Calu3 (cell line): ENCODE data around the gene MAVS. TPM values are rescaled to one million over a fixed set of nuclear protein-coding genes. Genes with fewer than 3 reads are reported as not detected.

Experiments
- BruUV-seq: library from RNA; stranded (reverse); fragments of 400-500 nt; replicated peaks from 2 replicates; lab custom pipeline; 2021; lab: Mats Ljungman, UMichigan
- CTCF ChIA-PET: fragments of 300-600 bp; sonication (Branson Sonifier 250); formaldehyde crosslinking; loops from one replicate; lab custom pipeline; 2022; ENCODE audit warnings: antibody characterized with exemption; lab: Charles Lee
- DNase-seq: peaks from one replicate; pipeline ENCODE4 v3.0.0; 2022
- H3K27ac Mint-ChIP-seq: one replicate; pipeline ENCODE4 v1.8.0; 2022; ENCODE audit warnings: mixed read lengths; ENCODE audit not compliant: unreplicated experiment
- H3K27me3 Mint-ChIP-seq: one replicate; pipeline ENCODE4 v1.8.0; 2022; ENCODE audit warnings: mixed read lengths; ENCODE audit not compliant: unreplicated experiment
- H3K36me3 Mint-ChIP-seq: one replicate; pipeline ENCODE4 v1.8.0; 2022; ENCODE audit warnings: mild to moderate bottlenecking, moderate library complexity, mixed read lengths; ENCODE audit not compliant: insufficient read depth, unreplicated experiment
- H3K4me1 Mint-ChIP-seq: one replicate; pipeline ENCODE4 v1.8.0; 2022; ENCODE audit warnings: mild to moderate bottlenecking, low read depth, mixed read lengths; ENCODE audit not compliant: unreplicated experiment
- H3K4me3 Mint-ChIP-seq: one replicate; pipeline ENCODE4 v1.8.0; 2022; ENCODE audit warnings: mild to moderate bottlenecking, low read depth, moderate library complexity, mixed read lengths; ENCODE audit not compliant: unreplicated experiment
- H3K9me3 Mint-ChIP-seq: one replicate; pipeline ENCODE4 v1.8.0; 2022; ENCODE audit warnings: low read depth, mixed read lengths; ENCODE audit not compliant: unreplicated experiment
- intact Hi-C: fragments of 100-400 bp; cut with micrococcal nuclease; formaldehyde crosslinking; loops from one replicate; pipeline ENCODE4 v1.10.0; 2022; ENCODE audit not compliant: unreplicated experiment
- total RNA-seq: library from RNA; stranded (reverse); gene quantifications from 2 replicates; pipeline ENCODE4 v1.2.3, GENCODE V29; 2022
- TF ChIP-seq, protein P1 (sequence below): fragments of 200-600 bp; IDR thresholded peaks from one replicate; pipeline ENCODE4 v1.8.0; 2022; ENCODE audit warnings: antibody characterized with exemption; ENCODE audit not compliant: unreplicated experiment

The MAVS gene
- total RNA-seq, 1 experiment from 2014 or later = 29.8 TPM

DNA sequence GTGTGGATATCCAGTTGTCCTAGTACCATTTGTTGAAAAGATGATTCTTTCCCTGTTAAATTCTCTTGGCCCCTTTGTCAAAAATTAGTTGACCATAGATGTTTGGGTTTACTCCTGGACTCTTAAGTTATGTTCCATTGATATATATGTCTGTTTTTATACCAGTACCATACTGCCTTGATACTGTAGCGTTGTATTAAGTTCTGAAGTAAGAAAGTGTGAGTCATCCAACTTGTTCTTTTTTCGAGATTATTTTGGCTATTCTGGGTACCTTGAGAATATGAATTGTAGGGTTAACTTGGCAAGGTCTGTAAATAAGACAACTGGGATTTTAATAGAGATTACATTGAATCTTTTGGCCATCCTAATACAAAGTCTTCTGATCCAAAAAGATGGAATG is 69.1 kb downstream of the MAVS start:
- no peak for DNase-seq
- no peak overlapping the region for H3K27ac Mint-ChIP-seq
- H3K27me3 Mint-ChIP-seq = no peaks in the 10 kb centered on the region
- TF ChIP-seq, protein P1, sequence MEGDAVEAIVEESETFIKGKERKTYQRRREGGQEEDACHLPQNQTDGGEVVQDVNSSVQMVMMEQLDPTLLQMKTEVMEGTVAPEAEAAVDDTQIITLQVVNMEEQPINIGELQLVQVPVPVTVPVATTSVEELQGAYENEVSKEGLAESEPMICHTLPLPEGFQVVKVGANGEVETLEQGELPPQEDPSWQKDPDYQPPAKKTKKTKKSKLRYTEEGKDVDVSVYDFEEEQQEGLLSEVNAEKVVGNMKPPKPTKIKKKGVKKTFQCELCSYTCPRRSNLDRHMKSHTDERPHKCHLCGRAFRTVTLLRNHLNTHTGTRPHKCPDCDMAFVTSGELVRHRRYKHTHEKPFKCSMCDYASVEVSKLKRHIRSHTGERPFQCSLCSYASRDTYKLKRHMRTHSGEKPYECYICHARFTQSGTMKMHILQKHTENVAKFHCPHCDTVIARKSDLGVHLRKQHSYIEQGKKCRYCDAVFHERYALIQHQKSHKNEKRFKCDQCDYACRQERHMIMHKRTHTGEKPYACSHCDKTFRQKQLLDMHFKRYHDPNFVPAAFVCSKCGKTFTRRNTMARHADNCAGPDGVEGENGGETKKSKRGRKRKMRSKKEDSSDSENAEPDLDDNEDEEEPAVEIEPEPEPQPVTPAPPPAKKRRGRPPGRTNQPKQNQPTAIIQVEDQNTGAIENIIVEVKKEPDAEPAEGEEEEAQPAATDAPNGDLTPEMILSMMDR = no peak
- H3K36me3 Mint-ChIP-seq = peaks cover 52% of the 10 kb centered on the region
- intact Hi-C loops = no loop called here
- CTCF ChIA-PET = no interaction called here
- no peak overlapping the region for H3K4me3 Mint-ChIP-seq
- peaks cover 17% of the 10 kb centered on the region for H3K4me1 Mint-ChIP-seq
- no TSS peak for BruUV-seq
- no peaks in the 10 kb centered on the region for H3K9me3 Mint-ChIP-seq

DNA sequence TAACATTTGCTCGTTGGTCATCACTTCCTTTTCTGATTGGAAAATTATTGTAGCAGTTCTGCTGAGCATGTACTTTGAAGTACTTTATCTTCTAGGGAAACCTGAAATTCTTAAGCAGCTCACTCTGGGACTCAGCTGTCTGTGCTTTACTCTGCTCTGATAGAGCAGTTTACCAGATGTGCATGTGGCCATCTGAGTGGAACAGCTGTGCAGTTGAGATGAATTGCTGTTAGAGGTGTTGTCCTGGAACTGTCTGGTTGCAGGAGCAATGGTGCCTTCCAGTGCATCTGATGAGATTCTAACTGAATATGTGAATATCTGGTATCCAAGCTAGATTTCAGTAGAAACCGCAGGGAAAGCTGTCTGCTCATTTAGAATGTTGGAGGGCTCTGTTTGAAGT is 69.7 kb downstream of the MAVS start:
- no peaks in the 10 kb centered on the region for H3K27me3 Mint-ChIP-seq
- peaks cover 46% of the 10 kb centered on the region for H3K36me3 Mint-ChIP-seq
- H3K27ac Mint-ChIP-seq = no peak overlapping the region
- intact Hi-C loops = no loop called here
- TF ChIP-seq, protein P1 = no peak
- no peaks in the 10 kb centered on the region for H3K9me3 Mint-ChIP-seq
- no TSS peak for BruUV-seq
- H3K4me3 Mint-ChIP-seq = no peak overlapping the region
- no peak for DNase-seq
- CTCF ChIA-PET = no interaction called here
- H3K4me1 Mint-ChIP-seq = peaks cover 15% of the 10 kb centered on the region

DNA sequence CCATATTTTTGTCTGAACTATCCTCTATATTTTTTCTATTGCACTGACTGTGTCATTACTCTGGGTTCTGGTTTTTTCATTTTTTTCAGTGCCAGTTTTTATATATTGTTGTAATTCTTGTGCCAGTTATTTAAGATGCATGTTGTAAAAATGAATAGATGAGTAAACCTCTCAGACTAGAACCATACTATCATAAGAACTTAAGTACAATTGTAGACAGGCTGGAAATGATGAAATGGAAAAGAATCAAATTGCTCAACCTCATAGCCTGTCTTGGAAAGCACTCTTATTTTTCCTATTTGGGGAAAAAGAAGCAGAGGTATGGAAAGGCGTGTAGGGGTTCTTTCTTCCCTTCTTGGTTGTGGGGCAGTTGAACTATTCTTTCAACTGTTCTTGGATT is 72.7 kb downstream of the MAVS start:
- CTCF ChIA-PET = no interaction called here
- Mint-ChIP-seq H3K9me3 (no peaks in the 10 kb centered on the region), H3K27ac (no peak overlapping the region), H3K36me3 (peaks cover 34% of the 10 kb centered on the region), H3K4me1 (peaks cover 13% of the 10 kb centered on the region), H3K27me3 (no peaks in the 10 kb centered on the region), H3K4me3 (no peak overlapping the region)
- TF ChIP-seq, protein P1 = no peak
- intact Hi-C loops = no loop called here
- no TSS peak for BruUV-seq
- no peak for DNase-seq

DNA sequence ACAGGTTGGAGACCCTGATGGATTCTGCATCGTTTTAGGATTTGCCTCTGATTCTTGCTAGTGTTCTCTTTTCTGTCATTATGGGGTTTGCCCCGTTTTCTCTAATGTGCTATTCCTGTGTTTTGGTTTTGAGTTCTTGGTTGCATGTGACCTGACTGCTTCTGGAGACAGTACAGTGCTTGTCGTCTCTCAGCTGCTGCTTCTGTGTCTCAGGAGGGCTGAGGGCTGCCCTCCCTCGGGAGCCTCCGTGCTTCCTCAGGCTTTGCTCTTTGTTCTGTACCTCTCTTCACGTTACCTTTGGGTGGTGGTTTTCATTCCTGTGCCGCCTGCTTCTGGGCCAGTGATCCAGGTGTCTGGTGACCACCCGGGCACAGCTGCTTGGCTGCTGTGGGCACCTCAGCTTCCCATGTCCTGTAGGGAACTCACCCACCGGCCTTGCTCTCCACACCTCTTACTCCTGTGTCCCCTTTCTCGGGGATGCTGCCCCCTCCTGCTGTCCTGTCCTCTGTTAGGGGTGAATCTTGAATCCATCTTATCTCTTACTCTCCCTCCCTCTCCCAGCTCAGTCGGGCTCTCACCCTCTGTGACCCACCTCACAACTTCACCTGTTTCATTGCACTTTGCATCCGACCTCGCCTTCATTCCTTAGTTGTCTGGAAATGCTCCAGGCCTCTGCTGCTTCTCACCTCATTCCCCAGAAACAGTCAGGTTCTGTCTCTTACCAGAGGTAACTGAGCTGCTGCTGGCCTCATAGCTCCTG is 75.8 kb downstream of the MAVS start:
- TF ChIP-seq, protein P1 = no peak
- Mint-ChIP-seq H3K9me3 (no peaks in the 10 kb centered on the region), H3K4me3 (no peak overlapping the region), H3K27ac (no peak overlapping the region), H3K27me3 (no peaks in the 10 kb centered on the region), H3K36me3 (peaks cover 43% of the 10 kb centered on the region), H3K4me1 (peaks cover 12% of the 10 kb centered on the region)
- DNase-seq = no peak
- intact Hi-C loops = no loop called here
- no TSS peak for BruUV-seq
- CTCF ChIA-PET = no interaction called here
